Neural cell (in vitro differentiated cells): Measurements from ENCODE around the gene CNTNAP2. TPM values are rescaled to one million over a fixed set of nuclear protein-coding genes. Genes with fewer than 3 reads are reported as not detected.

Experiments used
- H2AFZ ChIP-seq: fragments of 200-600, 300-800 bp; sonication (generic), shearing (Covaris generic); 2 replicates; pipeline ENCODE4 v1.6.0; 2014; ENCODE audit warnings: low read depth, mild to moderate bottlenecking, antibody characterized with exemption, low read length, moderate library complexity
- H3F3A ChIP-seq: fragments of 200-600 bp; shearing (Covaris generic); 2 replicates; pipeline ENCODE4 v1.6.1; 2016; ENCODE audit warnings: mild to moderate bottlenecking, moderate library complexity, mixed read lengths, antibody characterized with exemption, low read length; ENCODE audit not compliant: insufficient read depth, poor library complexity, severe bottlenecking
- H3K27ac ChIP-seq: fragments of 200-600, 300-800 bp; sonication (generic), shearing (Covaris generic); 2 replicates; pipeline ENCODE4 v1.5.1; 2014; ENCODE audit warnings: mild to moderate bottlenecking, low read length, moderate library complexity
- H3K27me3 ChIP-seq: fragments of 300-800, 200-600 bp; sonication (generic), shearing (Covaris generic); 2 replicates; pipeline ENCODE4 v1.6.0; 2014; ENCODE audit warnings: mild to moderate bottlenecking, low read depth, low read length, moderate library complexity; ENCODE audit not compliant: insufficient read depth
- H3K36me3 ChIP-seq: fragments of 300-800, 200-600 bp; sonication (generic), shearing (Covaris generic); 2 replicates; pipeline ENCODE4 v1.5.1; 2014; ENCODE audit warnings: mild to moderate bottlenecking, antibody characterized with exemption, low read length, moderate library complexity; ENCODE audit not compliant: insufficient read depth
- H3K4me2 ChIP-seq: fragments of 300-800, 200-600 bp; sonication (generic), shearing (Covaris generic); 2 replicates; pipeline ENCODE4 v1.6.0; 2014; ENCODE audit warnings: mild to moderate bottlenecking, low read length
- H3K4me3 ChIP-seq: fragments of 300-800, 200-600 bp; sonication (generic), shearing (Covaris generic); 2 replicates; pipeline ENCODE4 v1.5.1; 2014; ENCODE audit warnings: mild to moderate bottlenecking, low read length, moderate library complexity
- H3K79me2 ChIP-seq: fragments of 200-600 bp; shearing (Covaris generic); replicated peaks from 2 replicates; pipeline ENCODE4 v1.6.0; 2014; ENCODE audit warnings: mild to moderate bottlenecking, low read length, moderate library complexity; ENCODE audit not compliant: insufficient read depth
- H3K9ac ChIP-seq: fragments of 300-800, 200-600 bp; sonication (generic), shearing (Covaris generic); 2 replicates; pipeline ENCODE4 v1.6.1; 2016; ENCODE audit warnings: mild to moderate bottlenecking, low read length, mixed read lengths
- H3K9me2 ChIP-seq: fragments of 200-600 bp; shearing (Covaris generic); 2 replicates; pipeline ENCODE4 v1.6.1; 2016; ENCODE audit warnings: mild to moderate bottlenecking, low read length, mixed read lengths; ENCODE audit not compliant: insufficient read depth
- H3K9me3 ChIP-seq: fragments of 200-600, 300-800 bp; sonication (generic), shearing (Covaris generic); 2 replicates; pipeline ENCODE4 v1.6.1; 2016; ENCODE audit warnings: mild to moderate bottlenecking, mixed run types, low read length, moderate library complexity, mixed read lengths
- H4K20me1 ChIP-seq: fragments of 200-600 bp; shearing (Covaris generic); 2 replicates; pipeline ENCODE4 v1.6.1; 2016; ENCODE audit warnings: mild to moderate bottlenecking, mixed run types; ENCODE audit not compliant: insufficient read depth
- EP300 ChIP-seq: fragments of 450-650 bp; conservative IDR thresholded peaks from 2 replicates; pipeline ENCODE4 v1.6.1; 2014; ENCODE audit warnings: antibody characterized with exemption, mild to moderate bottlenecking, moderate library complexity; ENCODE audit not compliant: poor library complexity, severe bottlenecking
- EZH2 ChIP-seq: fragments of 200-600, 300-800 bp; shearing (Covaris generic), sonication (generic); IDR thresholded peaks from 2 replicates; pipeline ENCODE4 v1.6.1; 2014; ENCODE audit warnings: antibody characterized with exemption, low read length, borderline replicate concordance, mild to moderate bottlenecking; ENCODE audit not compliant: insufficient read depth, poor library complexity, severe bottlenecking
- MXI1 ChIP-seq: fragments of 450-650 bp; conservative IDR thresholded peaks from 2 replicates; pipeline ENCODE4 v1.6.1; 2014; ENCODE audit warnings: antibody characterized with exemption, mild to moderate bottlenecking; ENCODE audit not compliant: poor library complexity, severe bottlenecking
- POLR2AphosphoS5 ChIP-seq: IDR thresholded peaks from 2 replicates; pipeline ENCODE4 v1.6.1; 2012
- RAD21 ChIP-seq: fragments of 450-650 bp; conservative IDR thresholded peaks from 2 replicates; pipeline ENCODE4 v1.6.1; 2014; ENCODE audit warnings: antibody characterized with exemption, mild to moderate bottlenecking, moderate library complexity
- SMC3 ChIP-seq: fragments of 450-650 bp; conservative IDR thresholded peaks from 2 replicates; pipeline ENCODE4 v1.6.1; 2014; ENCODE audit warnings: antibody characterized with exemption, mild to moderate bottlenecking, moderate library complexity; ENCODE audit not compliant: poor library complexity
- TAF1 ChIP-seq: IDR thresholded peaks from 2 replicates; pipeline ENCODE4 v1.6.1; 2012; ENCODE audit warnings: low read depth
- polyA plus RNA-seq: library from polyadenylated mRNA; depleted of rRNA; stranded (reverse); fragments of >200 nt; gene quantifications from 2 replicates; pipeline ENCODE4 v1.2.3, GENCODE V29; 2014
- TF ChIP-seq, protein P1 (sequence below): fragments of 450-650 bp; IDR thresholded peaks from 2 replicates; pipeline ENCODE4 v1.5.1; 2014; ENCODE audit warnings: antibody characterized with exemption, mild to moderate bottlenecking, moderate library complexity; ENCODE audit not compliant: poor library complexity, severe bottlenecking
- TF ChIP-seq, protein P2 (sequence below): IDR thresholded peaks from 2 replicates; pipeline ENCODE4 v1.6.1; 2012; ENCODE audit warnings: borderline replicate concordance

Gene CNTNAP2
- polyA plus RNA-seq, 1 donor from 2014 or later, result 276 TPM

DNA sequence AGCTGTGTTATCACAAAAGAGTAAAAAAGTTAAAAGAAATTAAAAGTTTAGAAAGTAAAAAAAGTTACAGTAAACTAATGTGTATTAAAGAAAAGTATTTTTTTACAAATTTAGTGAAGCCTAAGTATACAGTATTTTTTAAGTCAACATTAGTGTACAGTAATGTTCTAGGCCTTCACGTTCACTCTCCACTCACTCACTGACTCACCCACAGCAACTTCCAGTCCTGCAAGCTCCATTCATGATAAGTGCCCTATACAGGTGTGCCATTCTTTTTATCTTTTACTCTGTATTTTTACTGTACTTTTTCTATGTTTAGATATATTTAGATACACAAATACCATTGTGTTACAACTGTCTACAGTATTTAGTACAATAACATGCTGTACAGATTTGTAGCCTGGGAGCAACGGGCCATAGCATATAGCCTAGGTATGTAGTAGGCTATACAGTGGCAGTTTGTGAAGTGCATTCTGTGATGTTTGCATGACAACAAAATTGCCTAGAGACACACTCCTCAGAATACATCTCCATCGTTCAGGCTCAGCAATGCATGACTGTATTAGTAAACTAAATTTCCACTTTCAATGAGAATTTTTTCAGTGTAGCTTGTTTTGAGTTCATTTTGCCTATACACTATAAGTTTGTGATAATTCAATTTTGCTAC is 1934.0 kb downstream of the CNTNAP2 start:
- Histone ChIP-seq H3K27me3 (no peaks in the 10 kb centered on the region), H3K36me3 (no peaks in the 10 kb centered on the region), H4K20me1 (no peaks in the 10 kb centered on the region), H3K9me3 (no peaks in the 10 kb centered on the region), H3K27ac (no peak overlapping the region), H3K4me2 (no peak overlapping the region), H3K79me2 (no peaks in the 10 kb centered on the region), H3F3A (no peaks in the 10 kb centered on the region), H3K4me3 (no peak overlapping the region), H2AFZ (no peak overlapping the region), H3K9ac (no peak overlapping the region), H3K9me2 (no peaks in the 10 kb centered on the region)
- peak; percentile 71 for TF ChIP-seq EP300
- TF ChIP-seq, protein P1, sequence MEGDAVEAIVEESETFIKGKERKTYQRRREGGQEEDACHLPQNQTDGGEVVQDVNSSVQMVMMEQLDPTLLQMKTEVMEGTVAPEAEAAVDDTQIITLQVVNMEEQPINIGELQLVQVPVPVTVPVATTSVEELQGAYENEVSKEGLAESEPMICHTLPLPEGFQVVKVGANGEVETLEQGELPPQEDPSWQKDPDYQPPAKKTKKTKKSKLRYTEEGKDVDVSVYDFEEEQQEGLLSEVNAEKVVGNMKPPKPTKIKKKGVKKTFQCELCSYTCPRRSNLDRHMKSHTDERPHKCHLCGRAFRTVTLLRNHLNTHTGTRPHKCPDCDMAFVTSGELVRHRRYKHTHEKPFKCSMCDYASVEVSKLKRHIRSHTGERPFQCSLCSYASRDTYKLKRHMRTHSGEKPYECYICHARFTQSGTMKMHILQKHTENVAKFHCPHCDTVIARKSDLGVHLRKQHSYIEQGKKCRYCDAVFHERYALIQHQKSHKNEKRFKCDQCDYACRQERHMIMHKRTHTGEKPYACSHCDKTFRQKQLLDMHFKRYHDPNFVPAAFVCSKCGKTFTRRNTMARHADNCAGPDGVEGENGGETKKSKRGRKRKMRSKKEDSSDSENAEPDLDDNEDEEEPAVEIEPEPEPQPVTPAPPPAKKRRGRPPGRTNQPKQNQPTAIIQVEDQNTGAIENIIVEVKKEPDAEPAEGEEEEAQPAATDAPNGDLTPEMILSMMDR, result no peak
- no peak for TF ChIP-seq RAD21
- TF ChIP-seq POLR2AphosphoS5, result peak; percentile 50

DNA sequence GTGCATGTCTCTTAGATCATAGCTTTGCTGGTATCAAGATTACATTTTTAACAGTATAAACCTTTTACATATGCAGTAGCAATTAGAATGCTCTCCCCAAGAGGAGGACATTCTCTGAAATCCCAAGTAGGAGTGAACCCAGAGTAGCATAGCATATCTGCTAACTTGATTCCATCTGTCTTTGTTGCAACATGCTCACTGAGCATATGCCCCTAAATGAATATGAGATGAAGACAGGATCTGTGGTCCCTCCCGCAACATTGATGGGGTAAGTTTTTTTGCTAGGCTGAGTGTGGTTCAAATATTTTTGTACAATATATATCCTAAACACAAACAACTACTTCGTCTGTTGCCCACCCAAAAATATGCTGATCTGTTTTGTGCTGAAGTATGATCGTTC is 1939.8 kb downstream of the CNTNAP2 start:
- Histone ChIP-seq H3K9ac (no peak overlapping the region), H3F3A (no peaks in the 10 kb centered on the region), H3K27ac (no peak overlapping the region), H3K9me2 (no peaks in the 10 kb centered on the region), H3K79me2 (no peaks in the 10 kb centered on the region), H2AFZ (no peak overlapping the region), H3K36me3 (no peaks in the 10 kb centered on the region), H3K9me3 (no peaks in the 10 kb centered on the region), H3K4me2 (no peak overlapping the region), H4K20me1 (no peaks in the 10 kb centered on the region), H3K27me3 (no peaks in the 10 kb centered on the region), H3K4me3 (no peak overlapping the region)
- TF ChIP-seq EP300 (no peak), SMC3 (no peak), POLR2AphosphoS5 (no peak), TAF1 (no peak), MXI1 (no peak), EZH2 (no peak), RAD21 (no peak)
- TF ChIP-seq, protein P2, sequence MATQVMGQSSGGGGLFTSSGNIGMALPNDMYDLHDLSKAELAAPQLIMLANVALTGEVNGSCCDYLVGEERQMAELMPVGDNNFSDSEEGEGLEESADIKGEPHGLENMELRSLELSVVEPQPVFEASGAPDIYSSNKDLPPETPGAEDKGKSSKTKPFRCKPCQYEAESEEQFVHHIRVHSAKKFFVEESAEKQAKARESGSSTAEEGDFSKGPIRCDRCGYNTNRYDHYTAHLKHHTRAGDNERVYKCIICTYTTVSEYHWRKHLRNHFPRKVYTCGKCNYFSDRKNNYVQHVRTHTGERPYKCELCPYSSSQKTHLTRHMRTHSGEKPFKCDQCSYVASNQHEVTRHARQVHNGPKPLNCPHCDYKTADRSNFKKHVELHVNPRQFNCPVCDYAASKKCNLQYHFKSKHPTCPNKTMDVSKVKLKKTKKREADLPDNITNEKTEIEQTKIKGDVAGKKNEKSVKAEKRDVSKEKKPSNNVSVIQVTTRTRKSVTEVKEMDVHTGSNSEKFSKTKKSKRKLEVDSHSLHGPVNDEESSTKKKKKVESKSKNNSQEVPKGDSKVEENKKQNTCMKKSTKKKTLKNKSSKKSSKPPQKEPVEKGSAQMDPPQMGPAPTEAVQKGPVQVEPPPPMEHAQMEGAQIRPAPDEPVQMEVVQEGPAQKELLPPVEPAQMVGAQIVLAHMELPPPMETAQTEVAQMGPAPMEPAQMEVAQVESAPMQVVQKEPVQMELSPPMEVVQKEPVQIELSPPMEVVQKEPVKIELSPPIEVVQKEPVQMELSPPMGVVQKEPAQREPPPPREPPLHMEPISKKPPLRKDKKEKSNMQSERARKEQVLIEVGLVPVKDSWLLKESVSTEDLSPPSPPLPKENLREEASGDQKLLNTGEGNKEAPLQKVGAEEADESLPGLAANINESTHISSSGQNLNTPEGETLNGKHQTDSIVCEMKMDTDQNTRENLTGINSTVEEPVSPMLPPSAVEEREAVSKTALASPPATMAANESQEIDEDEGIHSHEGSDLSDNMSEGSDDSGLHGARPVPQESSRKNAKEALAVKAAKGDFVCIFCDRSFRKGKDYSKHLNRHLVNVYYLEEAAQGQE, result no peak
- TF ChIP-seq, protein P1, result no peak
